Measurements from ENCODE around the gene FARP1.
A peak's percentile ranks its signal among the peaks of the same experiment; 100 is the strongest.

Gene FARP1

GRCh38 chr13:98478189-98479129 is 335.6 kb downstream of the FARP1 start:
- DNase-seq (ENCODE audit: low read depth), result peak; percentile 63
- TF ChIP-seq CTCF (IDR thresholded peaks at IDR 0.05; ENCODE audit: low read depth, low read length, missing control alignments), result no peak
- in situ Hi-C loops (cut with HindIII; ENCODE audit: low sequenced_read_pairs), result no loop called here
- H3K4me3 ChIP-seq (ENCODE audit: low read depth, low read length), result no peak overlapping the region

- H3K4me3 ChIP-seq (ENCODE audit: low read depth, low read length), result no peak overlapping the region
- no peak for TF ChIP-seq CTCF (IDR thresholded peaks at IDR 0.05; ENCODE audit: low read depth, low read length, missing control alignments)
- DNase-seq (ENCODE audit: low read depth), result no peak
- in situ Hi-C loops (cut with HindIII; ENCODE audit: low sequenced_read_pairs), result no loop called here
Observed at GRCh38 chr13:98479496-98480003, 336.7 kb downstream of the FARP1 start.

GRCh38 chr13:98480915-98481877 is 338.3 kb downstream of the FARP1 start:
- in situ Hi-C loops (cut with HindIII; ENCODE audit: low sequenced_read_pairs), result no loop called here
- DNase-seq (ENCODE audit: low read depth), result no peak

DNA sequence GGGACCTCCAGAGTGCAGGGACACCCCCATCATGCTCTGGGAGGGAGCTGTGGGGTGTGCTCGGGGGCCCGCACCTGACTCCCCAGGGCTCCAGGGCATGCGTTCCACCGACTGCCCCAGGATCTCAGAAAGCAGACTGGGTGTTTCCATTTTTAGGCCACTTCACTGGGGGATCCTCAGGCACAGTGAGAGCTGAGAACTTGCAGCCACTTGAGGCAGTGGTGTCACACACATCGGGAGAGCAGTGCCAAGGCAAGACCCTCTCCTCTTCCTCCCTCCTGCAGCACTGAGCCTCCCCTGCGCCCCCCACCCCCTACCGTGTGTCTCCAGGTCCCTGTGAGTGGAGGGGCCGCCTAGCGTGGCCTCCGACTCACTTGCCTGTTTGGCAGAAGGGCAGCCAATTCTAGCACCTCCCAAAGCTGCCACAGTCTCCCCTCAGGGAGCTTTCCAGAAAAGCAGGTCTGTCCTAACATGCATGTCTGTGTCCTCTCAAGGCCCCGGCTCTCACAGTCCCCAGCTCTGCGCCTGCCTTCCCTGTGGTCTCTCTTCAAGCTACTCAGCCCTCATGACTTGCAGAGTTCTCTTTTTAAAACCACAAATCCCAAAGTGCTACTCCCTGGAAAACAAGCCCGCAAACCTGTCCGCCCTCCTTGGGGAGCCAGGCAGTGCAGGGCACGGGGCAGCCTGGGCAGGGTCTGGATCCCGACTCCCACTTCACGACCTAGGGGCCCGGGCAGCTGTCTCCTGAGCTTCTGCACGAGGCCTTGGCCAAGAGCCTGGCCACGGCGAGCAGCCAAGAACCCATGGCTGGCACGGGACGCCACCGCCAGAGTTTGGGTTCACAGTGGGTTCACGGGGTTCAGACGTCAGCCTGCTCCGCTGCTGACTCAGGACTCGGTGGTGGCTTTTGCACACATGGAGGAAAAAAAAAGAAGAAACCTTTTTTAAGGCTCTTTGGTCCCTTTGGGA is 339.9 kb downstream of the FARP1 start:
- peak; percentile 27 for TF ChIP-seq CTCF (IDR thresholded peaks at IDR 0.05; ENCODE audit: low read depth, low read length, missing control alignments)
- in situ Hi-C loops (cut with HindIII; ENCODE audit: low sequenced_read_pairs), result no loop called here
- H3K4me3 ChIP-seq (ENCODE audit: low read depth, low read length), result no peak overlapping the region
- DNase-seq (ENCODE audit: low read depth), result peak; percentile 42

More at GRCh38 chr13:98480915-98481877, 338.3 kb downstream of the FARP1 start:
- TF ChIP-seq CTCF (IDR thresholded peaks at IDR 0.05; ENCODE audit: low read depth, low read length, missing control alignments), result no peak
- H3K4me3 ChIP-seq (ENCODE audit: low read depth, low read length), result no peak overlapping the region

DNA sequence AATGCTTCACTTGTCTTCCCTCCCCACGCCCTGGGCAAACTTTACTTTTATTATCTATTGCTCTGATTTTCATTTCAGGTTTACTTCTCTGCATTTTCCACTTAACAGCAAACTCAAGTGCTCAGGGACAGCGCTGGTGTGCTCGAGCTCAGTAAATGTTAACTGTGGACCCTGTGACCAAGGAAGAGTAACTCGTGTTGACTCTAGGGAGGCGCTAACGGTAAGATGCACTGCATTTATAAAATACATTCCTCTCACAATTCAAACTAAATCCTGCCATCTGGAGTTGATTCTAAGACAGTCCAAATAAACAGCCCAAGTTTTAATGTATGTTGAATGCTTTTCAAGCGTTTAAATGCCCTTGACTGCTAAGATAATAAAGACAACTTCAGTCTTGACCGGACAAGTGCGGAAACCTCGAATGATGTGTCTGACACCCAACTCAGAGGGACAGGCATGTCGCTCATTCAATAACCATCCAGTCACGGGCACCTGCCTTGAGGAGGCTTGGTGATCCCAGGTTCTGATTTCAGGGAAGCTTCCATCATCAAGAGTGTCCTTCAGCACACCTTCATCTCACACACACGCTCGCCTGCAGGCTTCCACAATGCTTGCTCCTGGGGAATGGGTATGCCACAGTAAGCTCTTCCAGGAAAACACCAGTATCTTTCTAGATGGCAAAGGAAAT is 340.9 kb downstream of the FARP1 start:
- TF ChIP-seq CTCF (IDR thresholded peaks at IDR 0.05; ENCODE audit: low read depth, low read length, missing control alignments), result no peak
- in situ Hi-C loops (cut with HindIII; ENCODE audit: low sequenced_read_pairs), result no loop called here
- no peak overlapping the region for H3K4me3 ChIP-seq (ENCODE audit: low read depth, low read length)
- no peak for DNase-seq (ENCODE audit: low read depth)
